ENCODE data around the gene GALNT9.
"Not testable (repeated sequence)": the region's sequence is repeated elsewhere in the genome, so short reads cannot be mapped to it uniquely, and the experiment has no call there.

GALNT9 gene

GRCh38 chr12:132210223-132211055 is 119.0 kb downstream of the GALNT9 start:
- DNase-seq: no peak

GRCh38 chr12:132209619-132210222 is 119.7 kb downstream of the GALNT9 start:
- no peak for DNase-seq

DNA sequence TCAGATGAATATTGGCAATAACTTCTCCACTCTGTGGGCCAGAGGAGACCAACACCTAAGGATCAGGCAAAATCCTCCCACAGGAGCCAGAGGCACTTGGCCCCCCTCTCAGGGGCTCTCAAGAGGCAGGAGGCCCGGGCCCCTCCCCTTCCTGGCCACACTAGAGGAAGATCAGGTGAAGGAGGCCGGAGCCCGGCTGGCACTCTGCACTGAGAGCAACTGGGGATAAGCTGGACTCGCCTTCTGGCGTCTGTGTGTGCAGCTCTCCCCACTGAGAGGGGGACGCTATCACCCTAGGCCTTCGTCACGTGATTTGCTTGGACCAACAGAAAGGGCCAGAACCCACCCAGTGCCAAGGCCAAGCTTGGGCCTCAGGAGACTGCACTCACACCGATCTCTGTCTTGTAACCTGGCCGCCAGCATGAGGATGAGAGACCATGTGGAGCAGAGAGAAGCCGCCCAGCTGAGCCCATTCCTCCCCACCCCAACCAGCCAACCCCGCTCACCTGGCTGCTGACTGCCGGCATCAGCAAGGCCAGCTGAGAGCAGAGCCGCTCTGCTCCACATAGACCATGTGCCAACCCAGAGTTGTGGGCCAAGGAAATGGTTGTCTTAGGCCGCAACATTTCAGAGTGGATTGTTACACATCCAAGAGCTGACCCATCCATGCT is 121.1 kb downstream of the GALNT9 start:
- no peak for DNase-seq

- DNase-seq: no peak
Observed at GRCh38 chr12:132207083-132207775, 122.2 kb downstream of the GALNT9 start.

DNA sequence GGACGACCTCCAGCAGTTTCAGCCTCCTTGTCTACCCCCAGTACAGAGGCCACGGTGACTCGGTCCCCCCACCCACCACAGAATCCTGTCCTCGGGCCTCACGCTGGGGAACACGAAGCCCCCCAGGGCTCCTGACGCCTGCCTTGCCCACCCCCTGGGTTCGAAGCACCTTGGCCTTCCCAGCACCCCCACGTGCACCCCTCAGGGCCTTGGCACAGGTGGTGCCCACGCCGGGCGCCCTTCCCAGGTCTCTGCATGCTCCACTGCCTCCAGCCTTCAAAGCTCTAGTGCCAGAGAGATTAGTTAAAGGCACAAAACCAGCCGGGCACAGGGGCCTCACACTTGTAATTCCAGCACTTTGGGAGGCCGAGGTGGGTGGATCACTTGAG is 123.3 kb downstream of the GALNT9 start:
- DNase-seq: no peak

- DNase-seq: no peak
Observed at GRCh38 chr12:132205271-132206045, 123.9 kb downstream of the GALNT9 start.

GRCh38 chr12:132204793-132205270 is 124.6 kb downstream of the GALNT9 start:
- DNase-seq: no peak

DNA sequence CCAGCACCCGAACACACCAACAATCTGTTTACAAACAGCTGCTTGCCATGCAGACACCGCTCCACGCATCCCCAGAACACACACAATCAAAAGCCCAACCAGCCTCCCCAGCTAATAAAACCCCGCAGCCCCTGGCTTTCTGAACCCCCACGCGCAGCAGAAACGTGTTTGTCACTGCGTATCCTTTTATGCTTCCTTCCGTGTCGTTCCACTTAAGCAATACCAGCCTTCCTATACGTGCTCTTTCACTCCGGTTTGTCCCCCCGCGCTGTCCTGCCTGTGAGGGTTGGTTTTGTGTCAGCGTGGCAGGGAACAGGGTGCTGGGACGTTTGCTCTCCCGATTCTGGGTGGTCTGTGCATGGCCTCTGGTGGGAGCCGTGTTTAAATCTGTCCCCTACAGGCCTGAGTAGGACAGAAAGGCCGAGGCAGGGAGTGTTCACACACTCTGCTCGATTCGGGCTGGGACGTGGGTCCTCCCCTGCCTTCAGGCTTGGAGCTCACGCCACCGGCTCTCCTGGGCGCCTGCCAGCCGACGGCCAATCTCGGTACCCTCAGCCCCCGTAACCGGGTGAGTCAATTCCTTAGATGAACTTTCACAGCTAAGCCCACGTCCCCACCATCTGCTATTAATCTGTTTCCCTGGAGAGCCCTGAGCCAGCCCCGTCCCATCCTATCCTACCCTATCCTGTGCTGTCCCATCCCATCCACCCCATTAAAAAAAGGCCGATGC is 125.2 kb downstream of the GALNT9 start:
- DNase-seq: no peak

DNA sequence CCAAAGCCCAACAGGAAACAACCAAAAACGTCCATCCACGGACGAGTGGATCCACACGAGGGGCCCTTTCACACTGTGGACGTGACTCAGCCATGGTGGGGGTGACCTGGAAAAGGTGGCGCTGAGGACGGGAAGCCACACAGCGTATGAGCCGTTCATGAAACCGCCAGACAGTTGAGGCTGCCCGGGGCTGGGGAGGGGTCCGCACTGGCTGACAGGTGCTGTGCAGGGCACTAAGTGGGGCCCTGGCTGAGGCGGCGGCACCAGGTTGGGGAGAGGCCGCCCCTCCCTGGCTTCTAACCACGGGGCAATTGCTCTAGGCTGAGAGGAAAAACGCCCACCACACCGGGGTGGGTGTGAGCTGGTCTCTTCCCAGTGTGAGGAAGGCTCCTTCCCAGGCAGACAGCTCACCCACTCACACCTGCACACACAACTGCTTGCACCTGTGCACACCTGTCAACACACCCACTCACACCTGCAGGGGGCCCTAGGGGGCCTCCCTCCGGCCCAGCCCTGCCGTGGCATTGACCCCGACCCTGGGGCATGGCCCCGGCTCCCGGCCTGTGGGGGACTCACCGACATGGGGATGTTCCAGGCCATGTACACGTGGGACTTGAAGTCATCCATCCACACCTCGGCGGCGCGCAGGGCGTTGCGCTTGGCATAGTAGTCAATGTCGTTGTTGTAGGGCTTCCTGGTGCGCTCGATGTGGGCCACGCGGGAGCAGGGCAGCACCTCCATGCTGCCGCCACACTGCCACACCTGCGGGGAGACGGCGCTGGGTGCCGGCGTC is 126.3 kb downstream of the GALNT9 start:
- no peak for DNase-seq

DNA sequence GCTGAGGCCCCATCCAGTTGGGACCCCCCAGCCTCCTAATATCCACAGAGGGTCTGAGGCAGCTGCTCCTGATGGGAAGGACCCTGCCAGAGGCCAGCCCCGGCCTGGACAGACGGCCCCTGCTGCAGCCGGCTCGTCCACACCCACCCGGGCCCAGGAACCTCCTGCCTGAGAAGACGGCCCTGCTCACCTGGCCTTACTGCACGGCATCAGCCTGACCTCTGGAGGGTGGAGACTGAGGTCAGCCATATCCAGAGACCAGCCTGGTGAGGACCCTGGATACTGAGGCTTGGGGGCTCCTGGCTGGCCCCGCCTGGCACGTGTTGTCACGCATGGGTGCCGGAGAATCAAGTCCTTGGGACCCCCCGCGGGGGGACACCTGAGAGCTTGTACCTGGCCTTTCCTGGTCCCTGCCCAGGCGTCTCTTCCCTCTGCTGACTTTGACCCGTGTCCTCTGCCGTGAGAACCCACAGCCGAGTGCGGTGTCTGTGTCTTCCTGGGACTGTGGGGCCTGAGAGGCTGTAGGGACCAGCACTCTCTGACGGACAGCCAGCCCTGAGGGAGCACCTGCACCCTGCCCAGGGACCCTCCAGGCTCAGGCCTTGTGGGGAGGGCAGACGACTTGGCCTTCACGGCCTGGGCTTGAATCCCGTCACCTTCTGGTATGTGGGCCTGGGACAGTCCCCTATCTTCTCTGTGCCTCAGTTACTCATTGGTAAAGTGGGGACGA is 127.8 kb downstream of the GALNT9 start:
- DNase-seq: no peak

DNA sequence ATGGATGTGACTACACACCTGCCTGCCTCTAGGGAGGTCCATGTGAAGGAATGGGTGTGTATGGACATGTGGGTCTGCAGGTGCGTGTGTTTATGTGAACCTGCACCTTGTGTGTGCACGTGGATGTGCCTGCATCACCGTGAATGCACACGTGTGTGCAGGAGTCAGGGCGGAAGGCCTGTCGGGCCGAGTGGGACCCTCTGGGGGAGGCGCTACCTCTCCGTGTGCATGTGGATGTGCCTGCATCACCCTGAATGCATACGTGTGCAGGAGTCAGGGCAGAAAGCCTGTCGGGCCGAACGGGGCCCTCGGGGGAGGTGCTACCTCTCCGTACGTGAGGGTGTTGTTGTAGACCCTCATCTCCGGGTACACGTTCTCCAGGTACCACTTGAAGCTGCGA is 128.6 kb downstream of the GALNT9 start:
- no peak for DNase-seq

DNA sequence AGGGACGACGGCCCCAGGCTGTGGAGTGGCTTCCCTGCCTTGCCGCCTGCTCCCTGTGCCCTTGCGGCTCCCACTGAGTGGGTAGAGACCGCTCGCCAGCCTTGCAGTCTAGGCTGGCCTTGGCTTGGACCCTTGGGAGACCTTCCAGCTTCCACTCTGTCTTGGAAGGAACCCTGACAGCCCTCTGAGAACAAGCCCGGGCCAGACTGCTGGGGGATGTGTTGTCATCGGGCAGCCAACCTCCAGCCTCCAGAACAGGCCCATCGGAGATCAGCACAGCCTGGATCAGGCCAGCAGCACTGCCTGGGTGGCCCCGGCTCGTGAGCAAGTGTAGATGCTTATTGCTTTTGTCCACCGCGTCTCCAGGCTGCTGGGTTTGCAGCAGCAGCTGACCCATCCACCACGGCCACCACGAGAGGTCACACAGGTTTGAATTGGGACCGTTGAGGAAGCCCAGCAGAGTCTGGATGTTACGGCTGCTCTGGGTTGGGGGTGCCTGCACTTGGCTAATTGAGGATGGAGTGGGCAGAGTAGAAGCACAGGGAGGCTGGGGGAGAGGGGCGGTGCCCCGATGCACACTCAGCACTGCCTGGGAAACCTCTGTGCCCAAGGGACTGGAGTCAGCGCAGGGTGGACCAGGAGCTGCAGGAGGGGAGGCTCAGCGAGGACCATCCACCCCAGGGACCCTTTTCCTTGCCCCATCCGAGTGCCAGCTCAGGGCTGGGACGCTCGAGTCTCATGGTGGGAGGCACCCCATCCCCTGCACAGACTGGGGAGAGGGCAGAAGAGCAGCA is 129.7 kb downstream of the GALNT9 start:
- no peak for DNase-seq

DNA sequence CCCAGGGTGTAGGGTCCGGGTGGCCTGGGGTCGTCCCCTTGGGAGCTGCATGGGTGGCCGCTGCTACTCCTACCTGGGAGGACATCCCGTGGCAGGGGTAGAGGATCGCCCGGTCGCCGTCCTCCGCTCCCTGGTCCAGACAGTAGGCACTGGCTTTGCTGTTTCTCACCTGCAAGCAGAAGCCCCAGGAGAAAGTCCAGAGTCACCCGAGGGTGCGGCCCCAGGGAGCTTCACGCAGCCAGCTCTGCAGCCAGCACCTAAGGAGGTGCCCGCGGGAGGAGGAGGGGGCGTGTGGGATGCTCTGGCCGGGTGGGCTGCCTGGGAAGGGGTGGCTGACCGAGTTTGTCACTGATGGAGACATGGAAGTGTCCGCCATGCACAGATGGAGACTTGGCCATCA is 130.3 kb downstream of the GALNT9 start:
- DNase-seq: no peak

DNA sequence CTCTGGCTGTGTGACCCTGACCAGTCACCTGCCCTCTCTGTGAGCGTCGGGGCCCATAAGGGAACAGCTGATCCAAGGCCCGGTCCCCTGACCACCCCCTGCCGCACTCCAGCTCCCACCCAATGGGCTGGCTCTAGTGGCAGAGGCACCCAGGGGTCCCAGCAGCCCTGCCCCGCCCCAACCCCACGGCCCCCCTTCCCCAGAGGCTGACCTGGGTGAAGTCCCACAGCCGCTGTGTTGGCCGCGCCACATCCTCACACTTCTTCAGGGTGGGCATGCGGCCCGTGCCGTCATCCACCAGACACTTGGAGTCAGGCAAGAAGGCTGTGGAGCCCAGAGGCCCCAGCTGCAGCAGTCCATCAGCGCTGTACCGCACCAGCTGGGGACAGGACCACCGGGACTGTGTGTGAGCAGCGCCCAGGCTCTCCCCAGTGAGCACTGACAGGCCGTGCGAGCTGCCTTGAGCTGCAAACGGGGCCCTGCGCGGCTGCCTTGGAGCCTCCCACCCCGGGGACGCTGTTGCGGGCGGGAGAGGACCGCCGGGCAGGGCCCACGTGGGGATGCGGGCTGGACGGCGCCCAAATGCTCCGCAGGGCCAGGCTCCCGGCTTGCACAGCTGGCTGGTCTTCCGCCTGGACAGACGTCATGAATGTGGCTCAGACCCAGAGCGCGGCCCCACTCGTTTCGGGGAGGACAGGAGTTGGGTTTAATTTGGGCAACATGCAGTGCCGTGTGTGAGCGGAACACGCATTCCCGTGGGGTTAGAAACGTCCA is 131.6 kb downstream of the GALNT9 start:
- no peak for DNase-seq

DNA sequence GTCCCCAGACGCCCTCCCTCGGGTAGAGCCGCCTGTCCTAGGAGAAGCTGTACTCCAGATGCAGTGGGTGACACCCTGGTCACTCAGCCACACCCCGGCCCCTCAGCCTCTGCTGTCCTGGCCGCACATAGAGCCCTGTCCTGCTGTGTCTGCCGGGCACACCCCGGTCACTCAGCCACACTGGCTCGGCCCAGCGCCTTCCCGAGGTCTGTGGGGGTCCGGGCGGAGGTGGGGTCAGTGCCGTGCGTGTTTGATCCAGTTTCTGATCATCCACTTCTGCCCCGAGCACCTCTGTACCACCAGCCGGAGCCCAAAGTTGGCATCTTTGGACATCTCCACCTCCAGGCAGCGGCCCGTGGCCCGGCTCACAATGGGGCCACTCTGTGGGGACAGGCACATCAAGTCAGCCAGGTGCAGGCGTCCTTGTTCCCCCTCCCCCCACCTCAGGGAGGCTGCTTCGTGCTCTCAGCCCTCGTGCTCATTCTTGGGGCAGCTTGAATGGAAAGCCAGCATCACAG is 132.5 kb downstream of the GALNT9 start:
- no peak for DNase-seq

DNA sequence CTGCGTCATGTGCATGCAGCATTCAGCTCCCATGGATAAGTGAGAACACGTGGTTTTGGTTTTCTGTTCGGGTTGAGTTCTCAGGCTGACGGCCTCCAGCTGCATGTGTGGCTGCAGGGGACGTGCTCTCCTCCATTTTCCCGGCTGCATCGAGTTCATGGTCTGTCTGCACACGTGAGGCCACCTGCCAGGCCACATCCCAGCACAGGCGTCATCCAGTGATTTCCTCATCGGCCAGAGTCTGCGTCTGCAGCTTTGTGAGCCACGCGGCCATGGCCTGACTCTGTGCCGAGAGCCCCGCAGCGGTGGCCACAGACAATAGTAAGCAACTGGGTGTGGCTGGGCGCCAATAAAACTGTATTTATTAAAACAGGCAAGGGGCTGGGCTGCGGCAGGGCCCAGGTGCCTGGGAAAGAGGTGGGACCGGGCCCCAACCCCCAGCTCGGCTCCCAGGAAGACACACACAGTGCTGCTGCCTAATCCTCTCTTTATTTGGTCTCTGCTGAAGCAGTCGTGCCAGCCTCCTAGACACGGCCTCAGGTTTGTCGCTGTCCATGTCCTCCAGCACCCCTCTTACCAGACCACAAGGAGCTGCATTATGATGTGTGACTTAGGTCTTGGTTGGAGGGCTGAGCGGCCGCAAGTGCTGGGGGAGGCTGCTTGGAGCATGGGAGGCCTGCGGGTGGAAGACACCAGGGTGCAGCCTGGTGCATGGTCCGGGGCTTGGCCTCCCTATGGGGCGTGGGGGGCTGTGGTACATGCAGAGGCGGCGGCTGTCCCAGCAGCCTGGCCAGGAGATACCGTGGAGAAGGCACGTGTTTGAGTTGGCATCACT is 133.1 kb downstream of the GALNT9 start:
- no peak for DNase-seq

GRCh38 chr12:132195242-132195641 is 134.1 kb downstream of the GALNT9 start:
- not testable (repeated sequence) for DNase-seq

All from activated T-cell treated with anti-CD3 and anti-CD28 coated beads for 4 hours (primary cell).